IgD-negative memory B cell (primary cell): ENCODE data around the gene NOS1. TPM values are rescaled to one million over a fixed set of nuclear protein-coding genes. Genes with fewer than 3 reads are reported as not detected.
A peak's percentile ranks its signal among the peaks of the same experiment; 100 is the strongest.

ENCODE experiments used
- H3K27ac Mint-ChIP-seq, 3 donors: one replicate each; pipeline ENCODE4 v1.8.0; 2020 to 2022; ENCODE audit warnings: mild to moderate bottlenecking in 3 of 3, mixed read lengths in 3 of 3, moderate library complexity in 1 of 3
- H3K27me3 Mint-ChIP-seq: one replicate; pipeline ENCODE4 v1.8.0; 2021; ENCODE audit warnings: mixed read lengths
- H3K36me3 Mint-ChIP-seq: one replicate; pipeline ENCODE4 v1.8.0; 2020; ENCODE audit warnings: mild to moderate bottlenecking, mixed read lengths
- H3K4me1 Mint-ChIP-seq, 3 donors: one replicate each; pipeline ENCODE4 v1.8.0; 2020 to 2022; ENCODE audit warnings: mixed read lengths in 3 of 3, mild to moderate bottlenecking in 1 of 3
- H3K4me3 Mint-ChIP-seq, 4 donors: one replicate each; pipeline ENCODE4 v1.8.0; 2020 to 2022; ENCODE audit warnings: mild to moderate bottlenecking in 4 of 4, mixed read lengths in 4 of 4, moderate library complexity in 3 of 4
- H3K9me3 Mint-ChIP-seq, 3 donors: one replicate each; pipeline ENCODE4 v1.8.0; 2020 to 2021; ENCODE audit warnings: mixed read lengths in 3 of 3, mild to moderate bottlenecking in 1 of 3
- polyA plus RNA-seq: library from polyadenylated mRNA; unstranded; fragments of 300-500 nt; fragmentation: Illumina TruSeq; gene quantifications from one replicate; pipeline ENCODE4 v1.2.3, GENCODE V29; 2021

NOS1 gene
- polyA plus RNA-seq, 1 donor from 2014 or later: not detected

DNA sequence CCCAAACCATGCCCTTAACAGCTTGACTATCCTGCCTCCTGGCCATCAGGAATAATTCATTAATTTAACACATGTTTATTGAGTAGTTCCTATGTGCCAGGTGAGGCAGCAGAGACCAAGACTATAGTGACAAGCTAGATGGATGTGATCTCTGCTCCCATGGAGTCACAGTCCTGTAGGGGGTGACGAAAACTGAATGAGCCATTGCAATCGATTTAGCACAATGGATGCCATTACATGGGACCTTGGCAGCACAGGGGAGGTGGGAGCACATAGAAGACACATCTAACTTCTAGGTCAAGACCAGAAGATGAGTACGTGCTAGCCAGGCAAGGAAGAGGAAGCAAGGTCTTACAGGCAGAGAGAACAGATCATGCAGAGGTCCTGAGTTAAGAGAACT is 68.7 kb downstream of the NOS1 start:
- H3K36me3 Mint-ChIP-seq: no peaks in the 10 kb centered on the region
- no peak overlapping the region for H3K27ac Mint-ChIP-seq
- peaks cover 5 to 8% (median 7%) of the 10 kb centered on the region in 3 donors for H3K9me3 Mint-ChIP-seq
- H3K4me1 Mint-ChIP-seq: no peaks in the 10 kb centered on the region
- peak overlapping the region in 1 of 4 donors; percentile 32 for H3K4me3 Mint-ChIP-seq
- H3K27me3 Mint-ChIP-seq: peaks cover 9% of the 10 kb centered on the region

DNA sequence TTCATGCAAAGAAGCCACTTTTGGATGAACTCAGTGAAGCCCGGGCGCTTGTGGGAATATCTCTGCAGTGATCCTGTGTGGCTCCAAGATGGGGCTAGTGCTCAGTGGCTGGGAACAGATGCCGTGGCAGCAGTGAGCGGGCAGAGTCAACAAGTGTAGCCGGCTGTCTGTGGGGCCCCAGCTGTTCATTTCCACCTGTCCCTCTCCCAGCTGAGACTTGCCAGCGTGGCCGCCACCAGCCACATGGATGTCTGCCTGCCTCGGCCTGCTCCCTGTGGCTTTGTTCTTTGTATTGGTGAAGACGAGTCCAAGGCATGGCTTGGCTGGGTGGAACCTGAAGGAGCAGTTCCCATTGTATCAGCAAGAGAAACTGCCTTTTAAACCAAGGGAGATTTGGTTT is 77.3 kb downstream of the NOS1 start:
- Mint-ChIP-seq H3K27me3 (peaks cover 1% of the 10 kb centered on the region), H3K36me3 (no peaks in the 10 kb centered on the region), H3K4me3 (no peak overlapping the region), H3K9me3 (peaks cover 0 to 10% (median 5%) of the 10 kb centered on the region in 3 donors), H3K4me1 (peaks cover 0 to 3% (median 0%) of the 10 kb centered on the region in 3 donors), H3K27ac (no peak overlapping the region)

DNA sequence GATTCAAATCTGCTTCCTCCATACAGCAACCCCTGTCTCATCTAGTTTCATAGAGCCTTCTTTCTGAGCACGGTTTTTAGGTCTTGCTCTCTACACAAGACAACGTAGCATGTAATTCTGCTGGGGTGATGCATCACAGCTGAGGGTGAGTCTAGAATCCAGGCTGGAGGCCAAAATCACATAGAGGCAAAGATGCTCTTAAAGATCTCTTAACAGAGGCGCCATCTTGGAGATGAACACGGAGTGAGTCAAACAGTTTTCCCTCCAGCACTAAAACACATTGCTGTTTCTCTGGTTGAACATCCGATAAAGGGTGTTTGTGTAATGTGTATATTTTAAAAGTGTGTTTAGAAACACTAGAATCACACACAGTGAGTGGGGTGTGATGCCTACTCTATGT is 78.9 kb downstream of the NOS1 start:
- Mint-ChIP-seq H3K36me3 (no peaks in the 10 kb centered on the region), H3K4me3 (no peak overlapping the region), H3K27ac (no peak overlapping the region), H3K27me3 (peaks cover 2% of the 10 kb centered on the region), H3K9me3 (peaks cover 0 to 11% (median 5%) of the 10 kb centered on the region in 3 donors), H3K4me1 (peaks cover 0 to 3% (median 0%) of the 10 kb centered on the region in 3 donors)

DNA sequence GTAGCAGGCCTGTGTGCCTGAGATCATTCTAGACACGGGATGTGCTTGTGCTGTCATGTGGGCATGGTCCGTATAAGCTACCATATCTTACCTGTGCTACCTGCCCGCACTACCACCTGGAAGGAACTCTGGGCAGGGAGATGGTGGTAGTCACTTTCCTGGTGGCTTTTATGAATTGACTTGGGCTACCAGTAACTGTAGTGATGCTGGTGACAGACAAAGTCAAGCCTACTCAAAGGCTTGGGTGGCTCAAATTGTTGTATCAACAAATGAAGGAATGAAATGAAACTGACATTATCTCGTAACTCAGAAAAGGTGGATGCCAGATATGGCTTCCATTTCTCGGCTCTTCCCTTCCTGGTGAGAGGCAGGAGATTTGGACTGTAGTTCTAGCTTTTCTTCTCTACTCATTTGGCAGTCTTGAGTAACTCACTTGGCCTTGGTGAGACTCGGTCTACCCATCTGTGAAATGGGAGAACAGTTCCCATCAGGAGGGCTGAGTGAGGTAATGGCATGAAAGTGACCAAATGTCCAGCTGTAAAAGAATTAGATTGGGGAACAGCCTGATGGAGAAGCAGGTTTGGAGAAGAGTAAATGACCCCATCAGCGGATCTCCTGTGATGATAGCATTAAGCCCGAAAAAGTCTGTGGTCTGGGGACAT is 81.3 kb downstream of the NOS1 start:
- Mint-ChIP-seq H3K4me1 (peaks cover 0 to 3% (median 0%) of the 10 kb centered on the region in 3 donors), H3K4me3 (peak overlapping the region in 1 of 4 donors; percentile 45), H3K27ac (no peak overlapping the region), H3K36me3 (no peaks in the 10 kb centered on the region), H3K27me3 (peaks cover 2% of the 10 kb centered on the region), H3K9me3 (peaks cover 5 to 6% (median 6%) of the 10 kb centered on the region in 3 donors)

DNA sequence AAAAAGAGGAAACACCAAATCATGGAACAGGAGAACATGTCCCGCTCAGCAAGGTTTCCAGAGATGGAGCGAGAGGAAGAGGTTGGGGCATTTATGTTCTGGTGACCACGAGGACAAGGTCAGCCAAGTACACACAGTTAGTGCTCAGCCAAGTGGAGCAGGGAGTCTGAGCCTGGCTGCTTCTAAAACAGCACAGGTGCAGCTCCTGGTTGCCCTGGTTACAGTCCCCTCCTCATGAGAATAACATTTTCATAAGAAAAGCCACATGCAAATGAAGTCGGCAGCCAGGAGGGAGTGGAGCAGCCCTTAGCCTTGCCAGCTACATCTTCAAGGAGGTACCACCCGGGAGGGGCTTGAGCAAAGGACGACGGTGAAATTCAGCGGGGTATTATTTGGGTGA is 81.8 kb downstream of the NOS1 start:
- peaks cover 2% of the 10 kb centered on the region for H3K27me3 Mint-ChIP-seq
- H3K4me1 Mint-ChIP-seq: peaks cover 0 to 3% (median 0%) of the 10 kb centered on the region in 3 donors
- H3K27ac Mint-ChIP-seq: no peak overlapping the region
- peak overlapping the region in 1 of 4 donors; percentile 45 for H3K4me3 Mint-ChIP-seq
- H3K9me3 Mint-ChIP-seq: peaks cover 5 to 7% (median 5%) of the 10 kb centered on the region in 3 donors
- H3K36me3 Mint-ChIP-seq: no peaks in the 10 kb centered on the region

DNA sequence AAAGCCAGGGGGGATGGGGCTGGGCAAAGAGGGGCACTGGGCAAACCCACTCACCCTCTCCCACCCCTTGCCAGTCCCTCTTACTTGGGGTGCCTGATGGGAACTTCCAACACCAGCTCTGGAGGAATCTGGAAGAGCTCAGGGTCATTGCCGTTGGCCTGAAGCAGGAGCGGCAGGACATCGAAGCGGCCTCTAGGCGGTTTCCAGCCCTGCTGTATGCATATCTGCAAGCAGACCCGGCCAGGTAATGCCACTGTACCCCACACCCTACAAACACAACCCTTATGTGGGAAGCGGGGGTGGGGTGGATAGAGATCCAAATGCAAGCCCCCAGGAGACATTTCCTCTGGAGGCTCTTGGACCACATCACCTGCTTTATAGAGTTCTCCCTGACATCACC is 83.6 kb downstream of the NOS1 start:
- Mint-ChIP-seq H3K4me3 (no peak overlapping the region), H3K4me1 (peaks cover 0 to 3% (median 0%) of the 10 kb centered on the region in 3 donors), H3K9me3 (peaks cover 5 to 8% (median 7%) of the 10 kb centered on the region in 3 donors), H3K36me3 (no peaks in the 10 kb centered on the region), H3K27me3 (peaks cover 5% of the 10 kb centered on the region), H3K27ac (no peak overlapping the region)

DNA sequence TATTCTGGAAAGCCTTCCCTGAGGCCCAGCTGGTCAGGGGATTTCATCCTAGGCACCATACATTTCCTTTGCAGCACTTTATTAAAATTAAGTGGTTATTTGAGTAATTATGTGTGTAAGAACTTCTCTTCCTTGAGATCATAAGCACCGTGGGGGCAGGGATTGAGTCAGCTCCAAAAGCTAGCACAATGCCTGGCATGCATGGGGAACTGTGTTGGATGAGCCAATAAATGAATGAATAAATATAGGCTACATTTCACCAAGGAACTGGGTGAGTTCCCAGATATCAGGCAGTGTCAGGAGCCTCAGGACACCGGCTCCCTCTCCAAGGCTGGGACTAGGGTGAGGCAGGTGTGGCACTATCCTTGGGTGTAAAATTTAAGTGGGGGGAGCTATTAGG is 88.3 kb downstream of the NOS1 start:
- Mint-ChIP-seq H3K36me3 (no peaks in the 10 kb centered on the region), H3K9me3 (peaks cover 0 to 8% (median 7%) of the 10 kb centered on the region in 3 donors), H3K27ac (no peak overlapping the region), H3K4me3 (no peak overlapping the region), H3K27me3 (peaks cover 7% of the 10 kb centered on the region), H3K4me1 (no peaks in the 10 kb centered on the region)

DNA sequence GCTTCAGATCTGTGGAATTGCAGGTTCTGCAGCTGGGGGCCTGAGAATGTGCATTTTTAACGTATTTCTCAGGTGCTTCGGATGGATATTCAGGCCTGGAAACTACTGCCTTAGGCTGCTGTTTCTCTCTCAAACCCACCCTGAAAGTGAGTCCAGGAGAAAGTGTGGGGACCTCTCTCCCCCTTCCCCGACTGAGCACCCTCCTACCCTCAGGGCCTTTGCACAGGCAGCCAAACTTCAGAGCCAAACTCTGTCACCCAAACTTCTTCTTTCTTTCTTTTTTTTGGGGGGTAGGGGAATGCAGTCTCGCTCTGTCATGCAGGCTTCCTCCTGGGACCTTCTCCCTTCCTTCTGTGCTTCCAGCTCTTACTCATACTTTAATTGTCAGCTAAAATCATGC is 88.7 kb downstream of the NOS1 start:
- no peak overlapping the region for H3K4me3 Mint-ChIP-seq
- no peaks in the 10 kb centered on the region for H3K36me3 Mint-ChIP-seq
- H3K4me1 Mint-ChIP-seq: no peaks in the 10 kb centered on the region
- H3K27ac Mint-ChIP-seq: no peak overlapping the region
- peaks cover 6% of the 10 kb centered on the region for H3K27me3 Mint-ChIP-seq
- H3K9me3 Mint-ChIP-seq: peaks cover 0 to 8% (median 7%) of the 10 kb centered on the region in 3 donors

DNA sequence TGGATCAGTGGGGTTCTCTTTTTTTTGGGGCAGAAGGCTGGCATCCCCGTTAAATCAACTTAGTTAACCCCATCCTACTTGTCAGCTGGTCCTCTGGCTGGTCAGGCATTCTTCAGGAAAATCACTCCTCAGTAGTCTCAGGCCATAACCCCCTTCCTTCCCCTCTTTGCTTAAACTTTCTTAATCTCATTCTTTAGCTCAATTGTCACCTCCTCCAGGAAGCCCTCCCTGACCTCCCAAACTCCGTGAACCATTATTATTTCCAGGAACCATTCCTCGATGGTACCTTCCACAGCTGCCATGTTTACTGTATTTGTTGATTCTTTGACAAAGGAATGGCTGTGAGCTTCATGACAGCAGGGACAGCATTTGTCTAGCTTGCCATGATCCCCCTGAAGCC is 98.7 kb downstream of the NOS1 start:
- peaks cover 0 to 4% (median 0%) of the 10 kb centered on the region in 3 donors for H3K9me3 Mint-ChIP-seq
- H3K4me3 Mint-ChIP-seq: no peak overlapping the region
- no peaks in the 10 kb centered on the region for H3K4me1 Mint-ChIP-seq
- no peak overlapping the region for H3K27ac Mint-ChIP-seq
- peaks cover 3% of the 10 kb centered on the region for H3K27me3 Mint-ChIP-seq
- H3K36me3 Mint-ChIP-seq: peaks cover 3% of the 10 kb centered on the region

DNA sequence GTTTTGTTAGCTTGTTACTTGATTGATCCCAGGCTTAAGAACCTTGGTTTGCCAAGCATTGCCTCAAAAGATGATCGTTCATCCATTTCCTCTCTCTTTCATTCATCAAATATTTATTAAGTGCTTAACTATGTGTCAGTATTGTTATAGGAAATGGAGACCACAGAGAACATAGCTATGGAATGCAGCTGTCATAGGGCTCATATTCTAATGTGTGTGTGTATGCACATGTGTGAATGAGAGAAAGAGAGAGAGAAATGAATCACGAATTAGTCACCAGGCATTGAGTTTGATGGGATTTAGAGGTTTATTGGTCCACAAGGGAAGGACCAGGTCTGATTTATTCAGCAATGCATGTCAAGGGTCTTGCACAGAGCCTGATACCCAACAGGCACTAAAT is 100.2 kb downstream of the NOS1 start:
- Mint-ChIP-seq H3K27me3 (peaks cover 3% of the 10 kb centered on the region), H3K4me3 (no peak overlapping the region), H3K36me3 (peaks cover 3% of the 10 kb centered on the region), H3K4me1 (no peaks in the 10 kb centered on the region), H3K27ac (no peak overlapping the region), H3K9me3 (peaks cover 0 to 4% (median 0%) of the 10 kb centered on the region in 3 donors)

DNA sequence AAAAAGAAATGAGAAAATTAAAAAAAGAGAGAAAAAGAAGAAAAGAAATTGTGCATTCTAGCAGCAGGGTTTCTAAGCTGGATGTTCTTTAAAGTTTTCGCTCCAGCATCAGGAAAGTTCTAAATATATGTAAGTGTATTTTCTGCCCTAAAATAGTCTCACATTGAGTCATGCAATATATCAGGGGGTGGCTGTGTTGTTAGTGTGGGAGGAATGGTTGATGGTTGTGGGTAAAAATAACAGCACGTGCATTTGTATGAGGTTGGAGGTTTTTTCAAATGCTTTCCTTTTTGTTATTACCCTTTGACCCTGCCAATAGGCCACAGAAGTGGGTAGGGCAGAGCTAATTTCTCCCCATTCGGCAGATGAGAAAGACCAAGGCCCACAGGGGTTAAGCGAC is 106.0 kb downstream of the NOS1 start:
- peaks cover 2% of the 10 kb centered on the region for H3K36me3 Mint-ChIP-seq
- peaks cover 2 to 6% (median 6%) of the 10 kb centered on the region in 3 donors for H3K9me3 Mint-ChIP-seq

DNA sequence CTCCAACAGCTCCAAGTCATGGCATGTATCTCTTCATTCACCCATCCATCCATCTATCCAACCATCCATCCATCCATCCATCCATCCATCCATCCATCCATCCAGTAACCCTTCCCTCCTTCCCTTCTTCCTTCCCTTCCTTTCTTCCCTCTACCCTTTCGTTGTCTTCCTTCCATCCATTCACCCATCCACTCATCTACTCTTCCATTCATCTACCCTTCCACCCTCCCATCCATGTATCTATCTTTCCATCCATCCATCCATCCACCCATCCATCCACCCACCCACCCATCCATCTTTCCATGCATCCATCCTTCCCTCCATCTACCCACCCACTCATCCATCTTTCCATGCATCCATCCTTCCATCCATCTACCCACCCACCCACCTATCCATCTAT is 117.9 kb downstream of the NOS1 start:
- H3K9me3 Mint-ChIP-seq: peaks cover 0 to 5% (median 3%) of the 10 kb centered on the region in 3 donors
- H3K4me1 Mint-ChIP-seq: no peaks in the 10 kb centered on the region
- H3K27me3 Mint-ChIP-seq: peaks cover 2% of the 10 kb centered on the region
- no peaks in the 10 kb centered on the region for H3K36me3 Mint-ChIP-seq
- no peak overlapping the region for H3K4me3 Mint-ChIP-seq
- no peak overlapping the region for H3K27ac Mint-ChIP-seq

More for the DNA sequence above, 106.0 kb downstream of the NOS1 start:
- Mint-ChIP-seq H3K4me3 (no peak overlapping the region), H3K4me1 (no peaks in the 10 kb centered on the region), H3K27me3 (peaks cover 2% of the 10 kb centered on the region), H3K27ac (no peak overlapping the region)

DNA sequence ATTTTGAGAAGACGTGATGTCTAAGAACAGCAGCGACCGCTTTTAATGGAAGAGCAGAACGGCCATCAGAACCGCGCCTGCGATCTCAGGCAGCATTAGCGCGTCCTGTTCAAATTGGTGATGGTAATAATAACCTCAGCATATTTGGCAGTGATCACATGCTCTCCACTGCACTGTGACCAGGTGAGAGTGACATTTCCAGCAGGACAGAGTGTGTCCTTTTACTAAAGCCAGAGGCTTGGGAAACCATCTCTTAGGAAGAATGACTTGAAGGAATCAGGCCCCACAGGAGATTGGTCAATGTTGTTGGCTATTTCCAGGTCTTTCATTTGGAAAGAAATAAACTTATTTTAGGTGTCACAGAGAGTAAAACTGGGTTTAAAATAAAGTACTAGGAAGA is 119.7 kb downstream of the NOS1 start:
- H3K27ac Mint-ChIP-seq: no peak overlapping the region
- H3K4me1 Mint-ChIP-seq: no peaks in the 10 kb centered on the region
- peaks cover 2% of the 10 kb centered on the region for H3K27me3 Mint-ChIP-seq
- H3K36me3 Mint-ChIP-seq: no peaks in the 10 kb centered on the region
- H3K4me3 Mint-ChIP-seq: no peak overlapping the region
- peaks cover 0 to 5% (median 2%) of the 10 kb centered on the region in 3 donors for H3K9me3 Mint-ChIP-seq

DNA sequence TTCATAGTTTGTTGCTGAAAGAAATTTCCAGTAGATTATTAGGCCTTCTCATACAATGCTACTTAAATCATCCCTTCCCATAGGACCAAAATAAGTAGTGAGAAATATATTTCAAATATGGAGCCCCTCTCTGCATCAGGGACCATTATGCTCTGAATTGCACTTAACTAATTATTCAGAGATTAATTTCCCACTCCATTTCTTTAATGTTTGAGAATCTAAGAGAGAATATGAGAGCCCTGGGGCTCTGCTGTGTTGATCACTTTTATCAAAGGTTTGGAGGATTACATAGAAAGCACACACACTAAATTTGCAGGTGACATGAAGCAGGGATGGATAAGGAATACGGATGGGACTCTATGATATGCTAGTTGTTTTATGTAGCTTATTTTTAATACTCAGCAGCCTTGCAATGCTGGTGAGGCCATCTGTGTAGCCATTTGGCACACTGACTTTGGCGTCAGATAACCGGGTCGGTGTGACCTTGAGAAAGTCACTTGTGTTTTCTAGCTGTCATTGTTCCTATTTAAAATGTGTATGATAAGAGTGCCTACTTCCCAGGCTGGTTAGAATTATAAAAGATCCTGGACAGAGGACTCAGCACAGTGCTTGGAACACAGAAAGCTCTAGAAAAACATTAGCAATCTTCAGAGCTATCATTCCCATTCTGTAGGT is 121.2 kb downstream of the NOS1 start:
- H3K27me3 Mint-ChIP-seq: peaks cover 7% of the 10 kb centered on the region
- no peak overlapping the region for H3K4me3 Mint-ChIP-seq
- no peaks in the 10 kb centered on the region for H3K4me1 Mint-ChIP-seq
- peaks cover 0 to 5% (median 0%) of the 10 kb centered on the region in 3 donors for H3K9me3 Mint-ChIP-seq
- no peaks in the 10 kb centered on the region for H3K36me3 Mint-ChIP-seq
- no peak overlapping the region for H3K27ac Mint-ChIP-seq

DNA sequence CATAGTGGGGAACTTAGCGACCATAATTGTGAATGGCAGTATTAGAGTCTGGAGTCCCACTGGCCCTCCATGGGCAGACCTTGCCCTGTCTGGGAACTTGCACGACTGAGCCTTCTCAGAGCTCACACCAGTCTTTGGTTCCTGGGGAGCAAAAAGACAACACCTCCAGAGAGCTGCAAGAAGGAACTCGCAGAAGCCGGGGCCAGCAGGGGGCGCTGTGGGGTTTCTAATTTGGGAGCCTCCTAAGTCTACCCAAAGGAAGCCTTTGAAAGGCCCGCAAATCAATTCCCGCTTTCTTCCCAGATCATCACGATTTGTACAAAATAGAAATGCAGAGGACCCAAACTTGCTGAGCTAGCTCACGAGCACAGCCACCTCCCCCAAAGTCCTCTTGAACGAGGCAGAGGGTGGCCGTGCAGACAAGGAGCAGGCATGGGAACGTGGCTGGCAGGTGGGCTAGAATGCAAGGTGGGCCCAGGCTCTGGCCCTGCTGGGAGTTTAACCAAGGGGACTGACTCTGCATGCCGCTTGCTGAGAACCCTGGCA is 124.9 kb downstream of the NOS1 start:
- H3K36me3 Mint-ChIP-seq: no peaks in the 10 kb centered on the region
- H3K27ac Mint-ChIP-seq: no peak overlapping the region
- H3K4me1 Mint-ChIP-seq: no peaks in the 10 kb centered on the region
- peaks cover 19% of the 10 kb centered on the region for H3K27me3 Mint-ChIP-seq
- H3K9me3 Mint-ChIP-seq: peaks cover 0 to 3% (median 0%) of the 10 kb centered on the region in 3 donors
- no peak overlapping the region for H3K4me3 Mint-ChIP-seq
